H1 (cell line): ENCODE data around the gene SEMA6A. TPM values are rescaled to one million over a fixed set of nuclear protein-coding genes. Genes with fewer than 3 reads are reported as not detected.

Experiments
- CTCF ChIA-PET: fragments of 300-600 bp; sonication (Branson Sonifier 250); formaldehyde crosslinking; loops from one replicate; lab custom pipeline; 2021; ENCODE audit not compliant: partially characterized antibody; lab: Charles Lee
- POLR2A ChIA-PET: fragments of 300-600 bp; sonication (Branson Sonifier 250); formaldehyde crosslinking; loops from one replicate; lab custom pipeline; 2021; ENCODE audit warnings: inconsistent platforms; ENCODE audit not compliant: partially characterized antibody; lab: Charles Lee
- DNase-seq, 2 experiments: peaks; one replicate each; pipeline versions ENCODE4 v3.0.0 to v3.0.0-alpha.2; 2010 to 2022; ENCODE audit warnings: low spot score in 2 of 2, low read depth in 1 of 2, mixed read lengths in 1 of 2
- FAIRE-seq: peaks from 2 replicates; lab custom pipeline; 2011; peaks lifted over from hg19 to GRCh38; lab: Jason Lieb, UNC
- H2AFZ ChIP-seq: 2 replicates; pipeline ENCODE4 v1.8.1; 2012; ENCODE audit warnings: low read length, inconsistent platforms
- H2AK5ac ChIP-seq: 2 replicates; pipeline ENCODE4 v1.6.1; 2013; ENCODE audit warnings: low read depth, low read length
- H2BK120ac ChIP-seq: replicated peaks from 2 replicates; pipeline ENCODE3; 2013; ENCODE audit warnings: low read depth, low read length, inconsistent platforms
- H2BK12ac ChIP-seq: 2 replicates; pipeline ENCODE4 v1.6.1; 2013; ENCODE audit warnings: low read depth, low read length
- H2BK15ac ChIP-seq: 2 replicates; pipeline ENCODE4 v1.6.1; 2013; ENCODE audit warnings: low read length
- H2BK20ac ChIP-seq: 2 replicates; pipeline ENCODE4 v1.6.1; 2013; ENCODE audit warnings: low read length
- H2BK5ac ChIP-seq: 2 replicates; pipeline ENCODE4 v1.6.1; 2013; ENCODE audit warnings: low read depth, low read length
- H3K14ac ChIP-seq: 2 replicates; pipeline ENCODE4 v1.6.1; 2013; ENCODE audit warnings: inconsistent platforms; ENCODE audit not compliant: insufficient read length
- H3K18ac ChIP-seq: 2 replicates; pipeline ENCODE4 v1.6.1; 2013; ENCODE audit warnings: low read length; ENCODE audit errors: extremely low read depth
- H3K23ac ChIP-seq: 2 replicates; pipeline ENCODE4 v1.6.1; 2013; ENCODE audit warnings: inconsistent platforms; ENCODE audit not compliant: insufficient read length
- H3K23me2 ChIP-seq: 2 replicates; pipeline ENCODE4 v1.6.1; 2013; ENCODE audit warnings: low read depth, low read length
- H3K27ac ChIP-seq: 2 replicates; pipeline ENCODE4 v1.6.1; 2011; ENCODE audit warnings: low read depth, low read length, inconsistent platforms
- H3K27me3 ChIP-seq, 4 experiments: replicated peaks in 1 of 4; 1 replicate in 1 of 4; 2 replicates in 3 of 4; pipeline versions ENCODE4 v1.6.1 to v1.8.1; 2011 to 2013; ENCODE audit warnings: low read length in 3 of 4, mild to moderate bottlenecking in 3 of 4, inconsistent platforms in 2 of 4, mixed read lengths in 2 of 4, moderate library complexity in 1 of 4; ENCODE audit not compliant: control insufficient read depth in 3 of 4, insufficient read depth in 3 of 4; ENCODE audit errors: extremely low read depth in 1 of 4
- H3K36me3 ChIP-seq, 4 experiments: 2 replicates each; pipeline versions ENCODE4 v1.6.1 to v1.8.1; 2011 to 2013; ENCODE audit warnings: mild to moderate bottlenecking in 4 of 4, low read length in 3 of 4, moderate library complexity in 2 of 4, control low read depth in 1 of 4, inconsistent platforms in 1 of 4; ENCODE audit not compliant: insufficient read depth in 4 of 4, control insufficient read depth in 2 of 4
- H3K4ac ChIP-seq: replicated peaks from 2 replicates; pipeline ENCODE3; 2013; ENCODE audit warnings: low read length, low read depth, mixed read lengths, inconsistent platforms; ENCODE audit not compliant: insufficient read length
- H3K4me1 ChIP-seq, 4 experiments: replicated peaks in 1 of 4; 1 replicate in 1 of 4; 2 replicates in 3 of 4; pipeline versions ENCODE4 v1.6.1 to v1.8.1; 2011 to 2013; ENCODE audit warnings: low read length in 3 of 4, inconsistent platforms in 2 of 4, mixed read lengths in 1 of 4; ENCODE audit not compliant: insufficient read depth in 4 of 4, control insufficient read depth in 3 of 4
- H3K4me2 ChIP-seq, 2 experiments: 2 replicates each; pipeline versions ENCODE4 v1.6.1 to v1.8.1; 2011 to 2013; ENCODE audit warnings: low read depth in 2 of 2, low read length in 2 of 2, control low read depth in 1 of 2, inconsistent platforms in 1 of 2, mild to moderate bottlenecking in 1 of 2; ENCODE audit not compliant: insufficient read depth in 1 of 2
- H3K4me3 ChIP-seq, 4 experiments: fragments of 200-600, 300-600 bp in 1 of 4; sonication (generic), shearing (Covaris generic), sonication (Bioruptor Twin) in 1 of 4; 2 replicates each; pipeline versions ENCODE4 v1.5.1 to v1.8.1; 2011 to 2016; ENCODE audit warnings: low read length in 4 of 4, low read depth in 3 of 4, control low read depth in 2 of 4, inconsistent platforms in 2 of 4, mild to moderate bottlenecking in 2 of 4, mixed read lengths in 1 of 4, moderate library complexity in 1 of 4; ENCODE audit not compliant: insufficient read depth in 2 of 4; ENCODE audit errors: extremely low read depth in 1 of 4
- H3K56ac ChIP-seq: replicated peaks from 2 replicates; pipeline ENCODE3; 2013; ENCODE audit warnings: low read depth, mild to moderate bottlenecking, mixed read lengths, low read length, inconsistent platforms; ENCODE audit not compliant: insufficient read length
- H3K79me1 ChIP-seq: 2 replicates; pipeline ENCODE4 v1.6.1; 2013; ENCODE audit warnings: low read depth, low read length, control low read depth
- H3K79me2 ChIP-seq, 2 experiments: 2 replicates each; pipeline versions ENCODE4 v1.6.1 to v1.8.1; 2012 to 2013; ENCODE audit warnings: low read length in 2 of 2, mild to moderate bottlenecking in 2 of 2, inconsistent platforms in 1 of 2; ENCODE audit not compliant: insufficient read depth in 2 of 2, control insufficient read depth in 1 of 2
- H3K9ac ChIP-seq, 4 experiments: replicated peaks in 1 of 4; 1 replicate in 1 of 4; 2 replicates in 3 of 4; pipeline versions ENCODE4 v1.6.1 to v1.8.1; 2011 to 2013; ENCODE audit warnings: low read depth in 3 of 4, low read length in 3 of 4, control low read depth in 2 of 4, mild to moderate bottlenecking in 2 of 4, moderate library complexity in 2 of 4, inconsistent platforms in 1 of 4; ENCODE audit errors: extremely low read depth in 1 of 4
- H3K9me3 ChIP-seq, 2 experiments: 2 replicates each; pipeline versions ENCODE4 v1.6.1 to v1.8.1; 2012 to 2013; ENCODE audit warnings: mild to moderate bottlenecking in 2 of 2, moderate library complexity in 2 of 2, control low read depth in 1 of 2, inconsistent platforms in 1 of 2, low read depth in 1 of 2, low read length in 1 of 2, mixed read lengths in 1 of 2; ENCODE audit not compliant: insufficient read depth in 2 of 2
- H4K20me1 ChIP-seq, 2 experiments: replicated peaks in 1 of 2; 2 replicates each; pipeline versions ENCODE3 to v1.8.1; 2011 to 2013; ENCODE audit warnings: inconsistent platforms in 2 of 2, low read length in 2 of 2, mild to moderate bottlenecking in 1 of 2; ENCODE audit not compliant: insufficient read depth in 2 of 2, control insufficient read depth in 1 of 2
- H4K5ac ChIP-seq: 2 replicates; pipeline ENCODE4 v1.6.1; 2013; ENCODE audit warnings: low read length, low read depth, mixed read lengths, inconsistent platforms; ENCODE audit not compliant: insufficient read length
- H4K8ac ChIP-seq: 2 replicates; pipeline ENCODE4 v1.8.0; 2013; ENCODE audit warnings: mild to moderate bottlenecking, moderate library complexity, low read length, inconsistent platforms; ENCODE audit not compliant: insufficient read depth; ENCODE audit errors: extremely low read depth
- H4K91ac ChIP-seq: replicated peaks from 2 replicates; pipeline ENCODE3; 2013; ENCODE audit warnings: low read length, mixed read lengths, inconsistent platforms; ENCODE audit not compliant: insufficient read length
- BRCA1 ChIP-seq: IDR thresholded peaks from 2 replicates; pipeline ENCODE4 v1.6.1; 2012; ENCODE audit warnings: low read depth, low read length, improper control_type of control experiment
- CBX5 ChIP-seq: fragments of 300-800, 300-1000 bp; sonication (generic); IDR thresholded peaks from 2 replicates; pipeline ENCODE4 v1.7.1; 2016; ENCODE audit warnings: antibody characterized with exemption, low read length, low read depth
- CBX8 ChIP-seq: fragments of 300-800, 300-1000 bp; sonication (generic); IDR thresholded peaks from 2 replicates; pipeline ENCODE4 v1.7.1; 2016; ENCODE audit warnings: low read depth, low read length, borderline replicate concordance
- KDM4A ChIP-seq: IDR thresholded peaks from one replicate; pipeline ENCODE4 v1.7.1; 2012; ENCODE audit warnings: low read depth, mild to moderate bottlenecking, moderate library complexity, low read length, inconsistent platforms; ENCODE audit not compliant: severe bottlenecking
- PHF8 ChIP-seq: fragments of 200-600 bp; sonication (generic); conservative IDR thresholded peaks from 2 replicates; pipeline ENCODE4 v1.7.1; 2012; ENCODE audit warnings: low read depth, mild to moderate bottlenecking, inconsistent platforms, low read length, moderate library complexity
- POLR2A ChIP-seq, 2 experiments: IDR thresholded peaks; 1 replicate in 1 of 2; 2 replicates in 1 of 2; pipeline ENCODE4 v1.6.1; 2011; ENCODE audit warnings: low read depth in 2 of 2, low read length in 2 of 2, mild to moderate bottlenecking in 2 of 2; ENCODE audit errors: control extremely low read depth in 1 of 2
- RXRA ChIP-seq: IDR thresholded peaks from 2 replicates; pipeline ENCODE4 v1.6.1; 2011; ENCODE audit warnings: low read depth, mild to moderate bottlenecking, low read length, moderate library complexity; ENCODE audit not compliant: insufficient read depth
- SIN3A ChIP-seq, 2 experiments: IDR thresholded peaks in 1 of 2; conservative IDR thresholded peaks in 1 of 2; 2 replicates each; pipeline ENCODE4 v1.6.1; 2011 to 2012; ENCODE audit warnings: low read length in 2 of 2, improper control_type of control experiment in 1 of 2, low read depth in 1 of 2, mild to moderate bottlenecking in 1 of 2
- SIX5 ChIP-seq: IDR thresholded peaks from 2 replicates; pipeline ENCODE4 v1.6.1; 2011; ENCODE audit warnings: mild to moderate bottlenecking, low read depth, low read length
- SP2 ChIP-seq: IDR thresholded peaks from 2 replicates; pipeline ENCODE4 v1.6.1; 2012; ENCODE audit warnings: mild to moderate bottlenecking, low read length, inconsistent platforms
- TAF1 ChIP-seq: IDR thresholded peaks from 2 replicates; pipeline ENCODE4 v1.6.1; 2011; ENCODE audit warnings: mild to moderate bottlenecking, low read depth, low read length
- YY1 ChIP-seq: IDR thresholded peaks from 2 replicates; pipeline ENCODE4 v1.6.1; 2011; ENCODE audit warnings: low read depth, mild to moderate bottlenecking, low read length
- WGBS, 2 experiments: shearing (Covaris generic) in 1 of 2; methylation state at CpG; one replicate each; pipeline versions ENCODE4 v1.1.6 to v1.1.7; 2013 to 2015; ENCODE audit warnings: low lambda C conversion rate in 2 of 2, mixed read lengths in 2 of 2, inconsistent platforms in 1 of 2, low coverage in 1 of 2, missing lambda C conversion rate in 1 of 2; ENCODE audit not compliant: insufficient replicate concordance in 2 of 2, insufficient coverage in 1 of 2, insufficient read length in 1 of 2; ENCODE audit errors: extremely low coverage in 1 of 2, missing lambda C conversion rate in 1 of 2; 5-methylcytosine and 5-hydroxymethylcytosine counted together
- polyA plus RNA-seq, 7 experiments: library from polyadenylated mRNA; depleted of rRNA in 3 of 7; stranded (reverse) in 5 of 7; unstranded in 2 of 7; fragments of >200 nt in 5 of 7; fragments of 200-250 nt in 2 of 7; gene quantifications; 1 replicate in 5 of 7; 2 replicates in 1 of 7; 4 replicates in 1 of 7; pipeline versions ENCODE4 v1.2.1 to v1.2.3, GENCODE V29; 2011 to 2013; ENCODE audit warnings: missing spikeins in 2 of 7, mixed read lengths in 2 of 7
- total RNA-seq: library from RNA; stranded (reverse); fragmentation: NEBNext Ultra II Directional; extraction: Animal tissue kit (Norgen Biotek cat#: 25700); gene quantifications from 2 replicates; pipeline ENCODE4 v1.2.1, GENCODE V29; 2021

The SEMA6A gene
- total and polyA plus RNA-seq, 2 of the 8 experiments (the other 6 are each of a cell fraction or from before 2014, with no cell fraction given) = 78.3 to 277 TPM

GRCh38 chr5:116466727-116467464 lies 107.7 kb downstream of the SEMA6A start:
- DNase-seq = no peak
- H2BK120ac ChIP-seq = no peak overlapping the region
- H2AK5ac ChIP-seq = no peak overlapping the region
- no peak overlapping the region for H4K8ac ChIP-seq
- H3K4me2 ChIP-seq = no peak overlapping the region
- no peak overlapping the region for H4K91ac ChIP-seq
- H3K79me2 ChIP-seq = no peaks in the 10 kb centered on the region
- CTCF ChIA-PET = interaction anchor here (1.0 kb wide), 1 partner anchor 60 kb away, joined by 3 read pairs; no protein-coding TSS in a partner anchor
- H3K18ac ChIP-seq = no peak overlapping the region
- FAIRE-seq = no peak
- H4K20me1 ChIP-seq = peaks cover 2 to 4% of the 10 kb centered on the region in 2 experiments
- H3K9me3 ChIP-seq = no peaks in the 10 kb centered on the region
- no peak overlapping the region for H2BK20ac ChIP-seq
- H3K4ac ChIP-seq = no peak overlapping the region
- no peak overlapping the region for H2BK5ac ChIP-seq
- H3K4me1 ChIP-seq = no peaks in the 10 kb centered on the region; a peak in 2 of 7 replicates
- H3K4me3 ChIP-seq = no peak overlapping the region
- no peaks in the 10 kb centered on the region for H3K23me2 ChIP-seq
- peaks cover 19 to 99% (median 61%) of the 10 kb centered on the region in 4 experiments for H3K36me3 ChIP-seq
- WGBS, 2 experiments = 93% methylated on average over 7 of the region's 7 CpGs; no CpG with 5 or more reads in 1 of the 2 experiments
- H3K9ac ChIP-seq = no peak overlapping the region
- no peak overlapping the region for H3K23ac ChIP-seq
- no peak for TF ChIP-seq KDM4A
- no peak for TF ChIP-seq SIX5
- no peak for TF ChIP-seq SIN3A (conservative IDR thresholded peaks at IDR 0.05 in 1 of 2, IDR thresholded peaks at IDR 0.05 in 1 of 2; ENCODE audit: low read depth in 1 of 2, low read length in 2 of 2)
- TF ChIP-seq CBX5 = no peak
- no peak for TF ChIP-seq YY1
- TF ChIP-seq CBX8 = no peak
- no peak for TF ChIP-seq TAF1
- no peak for TF ChIP-seq RXRA
- no peak for TF ChIP-seq BRCA1
- TF ChIP-seq POLR2A (IDR thresholded peaks at IDR 0.05; ENCODE audit: control extremely low read depth in 1 of 2, low read depth in 2 of 2, low read length in 2 of 2) = no peak; a peak in 1 of 3 replicates
- TF ChIP-seq PHF8 = no peak
- TF ChIP-seq SP2 = no peak
- no peak overlapping the region for H3K27ac ChIP-seq
- no peak overlapping the region for H3K14ac ChIP-seq
- H2AFZ ChIP-seq = no peak overlapping the region
- H3K56ac ChIP-seq = no peak overlapping the region
- no peaks in the 10 kb centered on the region for H3K27me3 ChIP-seq
- H3K79me1 ChIP-seq = 0 out of 2 replicates have a peak, but pooled peaks cover 3% of the 10 kb centered on the region
- H4K5ac ChIP-seq = no peak overlapping the region
- POLR2A ChIA-PET = interaction anchor here (1.3 kb wide), 1 partner anchor 9 kb away, joined by 3 read pairs; no protein-coding TSS in a partner anchor
- H2BK12ac ChIP-seq = no peak overlapping the region
- H2BK15ac ChIP-seq = no peak overlapping the region
